Prostate gland (tissue), 2 donors: ENCODE measurements around the gene HSF4.

Experiments
- POLR2A ChIP-seq: fragments of 450-650 bp; IDR thresholded peaks from one replicate; pipeline ENCODE4 v1.6.1; 2016; ENCODE audit warnings: antibody characterized with exemption, mild to moderate bottlenecking
- TF ChIP-seq, protein P1 (sequence below), 4 experiments: fragments of 200-600 bp in 2 of 4; fragments of 450-650 bp in 2 of 4; sonication (generic) in 2 of 4; IDR thresholded peaks; 1 replicate in 3 of 4; 2 replicates in 1 of 4; pipeline ENCODE4 v1.5.1; 2016 to 2019; ENCODE audit warnings: antibody characterized with exemption in 4 of 4, mild to moderate bottlenecking in 2 of 4, moderate library complexity in 2 of 4

DNA sequence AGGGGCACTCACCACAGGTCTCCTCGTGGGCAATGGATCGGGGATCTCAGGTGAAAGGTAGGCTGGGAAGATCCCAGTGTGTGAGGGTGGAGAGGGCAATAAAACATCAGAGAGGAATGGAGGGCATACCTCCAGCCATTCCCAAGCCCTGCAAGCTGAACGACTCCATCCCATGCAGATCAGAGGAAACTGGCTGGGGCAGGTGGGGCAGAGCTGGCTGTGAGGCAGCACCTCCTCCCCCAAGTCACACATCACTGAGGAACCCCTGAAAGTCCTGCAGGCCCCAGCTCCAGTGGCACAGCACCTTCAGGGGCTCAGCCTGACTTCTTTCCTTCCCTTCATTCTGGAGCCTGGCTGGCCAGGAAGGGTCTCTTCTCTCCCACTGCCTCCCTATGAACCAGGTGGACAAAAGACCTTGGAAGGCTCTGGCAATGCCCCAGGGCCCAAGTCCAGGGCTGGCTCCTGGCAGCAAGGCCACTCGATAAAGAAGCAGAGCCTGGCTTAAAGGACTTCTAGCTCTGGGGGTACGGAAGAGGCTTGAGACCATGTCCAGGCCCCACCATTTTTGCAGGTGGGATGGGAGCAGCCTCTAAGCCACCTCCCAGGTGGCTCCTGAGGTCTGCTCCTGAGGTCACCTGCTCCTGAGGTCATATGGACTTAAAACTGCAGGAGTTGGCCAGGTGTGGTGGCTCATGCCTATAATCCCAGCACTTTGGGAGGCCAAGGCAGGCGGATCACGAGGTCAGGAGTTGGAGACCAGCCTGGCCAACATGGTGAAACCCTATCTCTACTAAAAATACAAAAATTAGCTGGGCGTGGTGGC is 48.9 kb downstream of the HSF4 start:
- TF ChIP-seq POLR2A, result no peak
- TF ChIP-seq, protein P1, sequence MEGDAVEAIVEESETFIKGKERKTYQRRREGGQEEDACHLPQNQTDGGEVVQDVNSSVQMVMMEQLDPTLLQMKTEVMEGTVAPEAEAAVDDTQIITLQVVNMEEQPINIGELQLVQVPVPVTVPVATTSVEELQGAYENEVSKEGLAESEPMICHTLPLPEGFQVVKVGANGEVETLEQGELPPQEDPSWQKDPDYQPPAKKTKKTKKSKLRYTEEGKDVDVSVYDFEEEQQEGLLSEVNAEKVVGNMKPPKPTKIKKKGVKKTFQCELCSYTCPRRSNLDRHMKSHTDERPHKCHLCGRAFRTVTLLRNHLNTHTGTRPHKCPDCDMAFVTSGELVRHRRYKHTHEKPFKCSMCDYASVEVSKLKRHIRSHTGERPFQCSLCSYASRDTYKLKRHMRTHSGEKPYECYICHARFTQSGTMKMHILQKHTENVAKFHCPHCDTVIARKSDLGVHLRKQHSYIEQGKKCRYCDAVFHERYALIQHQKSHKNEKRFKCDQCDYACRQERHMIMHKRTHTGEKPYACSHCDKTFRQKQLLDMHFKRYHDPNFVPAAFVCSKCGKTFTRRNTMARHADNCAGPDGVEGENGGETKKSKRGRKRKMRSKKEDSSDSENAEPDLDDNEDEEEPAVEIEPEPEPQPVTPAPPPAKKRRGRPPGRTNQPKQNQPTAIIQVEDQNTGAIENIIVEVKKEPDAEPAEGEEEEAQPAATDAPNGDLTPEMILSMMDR (IDR thresholded peaks at IDR 0.05), result no peak
